Heart right ventricle (tissue), 16 donors: ENCODE results near the gene SMIM45.

ENCODE experiments used
- ATAC-seq, 8 donors: fragments of 200-7000 bp; cut with Tn5 transposase; one replicate each; pipeline ENCODE4 v1.9.1; 2020; ENCODE audit warnings: mild to moderate bottlenecking in 8 of 8, moderate library complexity in 8 of 8, moderate number of reproducible peaks in 1 of 8
- DNase-seq, 2 donors: peaks; one replicate each; pipeline ENCODE4 v3.0.0-alpha.2; 2020
- H3K27ac ChIP-seq, 10 donors: fragments of 200-600 bp; sonication (generic) in 2 of 10; one replicate each; pipeline versions ENCODE4 v1.5.0 to v1.8.0; 2020 to 2022; ENCODE audit warnings: mild to moderate bottlenecking in 3 of 10
- H3K27me3 ChIP-seq, 7 donors: fragments of 200-600 bp; one replicate each; pipeline ENCODE4 v1.8.0; 2021 to 2022; ENCODE audit warnings: mild to moderate bottlenecking in 2 of 7
- H3K36me3 ChIP-seq, 9 donors: fragments of 200-600 bp; sonication (generic) in 1 of 9; one replicate each; pipeline versions ENCODE4 v1.5.0 to v1.8.0; 2020 to 2022; ENCODE audit warnings: mild to moderate bottlenecking in 2 of 9
- H3K4me1 ChIP-seq, 9 donors: fragments of 200-600 bp; sonication (generic) in 1 of 9; one replicate each; pipeline versions ENCODE4 v1.5.0 to v1.8.0; 2020 to 2022; ENCODE audit warnings: mild to moderate bottlenecking in 4 of 9
- H3K4me3 ChIP-seq, 10 donors: fragments of 200-600 bp; sonication (generic) in 2 of 10; one replicate each; pipeline versions ENCODE4 v1.5.0 to v1.8.0; 2020 to 2022; ENCODE audit warnings: mild to moderate bottlenecking in 7 of 10, moderate library complexity in 2 of 10
- H3K9me3 ChIP-seq, 11 donors: fragments of 200-600 bp in 10 of 11; sonication (generic) in 2 of 11; one replicate each; pipeline versions ENCODE4 v1.5.0 to v1.8.0; 2013 to 2022; ENCODE audit warnings: mild to moderate bottlenecking in 2 of 11, control low read depth in 1 of 11, moderate library complexity in 1 of 11
- WGBS, 2 donors: extraction: QIAGEN DNeasy Blood & Tissue Kit; methylation state at CpG; one replicate each; pipeline ENCODE4 v1.1.7; 2013; ENCODE audit warnings: inconsistent platforms in 1 of 2; 5-methylcytosine and 5-hydroxymethylcytosine counted together
- intact Hi-C, 10 donors: fragments of 100-400 bp; cut with DNase I; formaldehyde crosslinking; loops; one replicate each; pipeline versions ENCODE4 v1.11.1 to v1.14.2; 2022
- TF ChIP-seq, protein P1 (sequence below), 9 donors: fragments of 200-600 bp; sonication (generic) in 2 of 9; IDR thresholded peaks; one replicate each; pipeline versions ENCODE4 v1.5.0 to v1.8.0; 2021 to 2022; ENCODE audit warnings: antibody characterized with exemption in 9 of 9, mild to moderate bottlenecking in 5 of 9, moderate library complexity in 1 of 9
- donor health status: Arrhythmogenic right ventricular cardiomyopathy.
- donor health status: ischemic (EF 13 %, LVEDD 7.1; RV severe dilation, severe dysfunction).
- donor health status: healthy with polysubstance abuse.
- donor health status: DM: no; HTN: yes; CAD: no.
- donor health status: DM: no; HTN: no; CAD: no.
- donor health status: ischemic (EF 25% LVEDD 6.9; RV normal size, moderate dysfunction).
- donor health status: ischemic (EF 25% LVEDD 5.7; RV mildly dilated, moderate dysfunction).
- donor health status: healthy.
- donor health status: DM: yes; HTN: yes; CAD: no.
- donor health status: Ischemic cardiomyopathy.
- donor health status: ischemic (EF 35%, LVEDD 5.7; RV mildly dilated, moderate dysfunction).
- donor health status: nonischemic (EF 11% LVEDD 7.7; RV severe dilation, severe dysfunction).
- donor health status: DM: yes; HTN: yes; CAD: no.
- donor health status: PGD.
- donor health status: ischemic (EF 29% LVEDD 5.4; RV normal size, mild dysfunction).
- donor health status: nonischemic (EF 23%, LVEDD 6.1; RV moderate dilation, normal function).

The SMIM45 gene

DNA sequence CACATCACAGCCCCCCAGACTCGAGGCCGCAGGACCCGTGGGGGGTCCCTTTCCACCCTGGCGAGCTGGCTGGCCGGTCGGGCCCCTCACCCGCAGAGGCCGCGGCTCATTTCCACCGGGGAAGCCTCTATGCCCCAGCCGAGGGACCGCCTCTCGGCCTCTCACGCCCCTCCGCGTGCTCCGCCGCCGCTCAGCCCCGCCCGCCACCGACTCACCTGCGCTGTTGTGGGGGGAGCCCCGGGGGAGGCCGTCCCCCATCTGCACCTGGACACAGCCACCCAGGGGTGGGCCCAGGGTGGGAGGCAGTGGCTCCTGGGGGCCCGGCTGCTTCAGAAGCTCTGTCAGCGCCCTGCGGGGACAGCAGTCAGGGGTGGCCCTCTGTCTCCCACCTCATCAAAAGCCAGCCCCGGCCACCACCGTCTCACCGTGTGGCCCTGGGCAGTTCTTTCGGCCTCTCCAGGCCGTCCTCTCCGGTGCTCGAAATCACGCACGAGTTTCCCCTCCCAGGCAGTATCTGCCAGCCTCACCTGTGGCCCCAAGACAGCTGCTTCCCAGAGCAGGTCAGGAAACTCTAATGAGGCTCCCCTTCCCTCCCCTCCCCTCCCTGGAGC is 40.8 kb upstream of the SMIM45 start:
- H3K36me3 ChIP-seq, result peaks cover 0 to 18% (median 0%) of the 10 kb centered on the region in 9 donors
- TF ChIP-seq, protein P1, sequence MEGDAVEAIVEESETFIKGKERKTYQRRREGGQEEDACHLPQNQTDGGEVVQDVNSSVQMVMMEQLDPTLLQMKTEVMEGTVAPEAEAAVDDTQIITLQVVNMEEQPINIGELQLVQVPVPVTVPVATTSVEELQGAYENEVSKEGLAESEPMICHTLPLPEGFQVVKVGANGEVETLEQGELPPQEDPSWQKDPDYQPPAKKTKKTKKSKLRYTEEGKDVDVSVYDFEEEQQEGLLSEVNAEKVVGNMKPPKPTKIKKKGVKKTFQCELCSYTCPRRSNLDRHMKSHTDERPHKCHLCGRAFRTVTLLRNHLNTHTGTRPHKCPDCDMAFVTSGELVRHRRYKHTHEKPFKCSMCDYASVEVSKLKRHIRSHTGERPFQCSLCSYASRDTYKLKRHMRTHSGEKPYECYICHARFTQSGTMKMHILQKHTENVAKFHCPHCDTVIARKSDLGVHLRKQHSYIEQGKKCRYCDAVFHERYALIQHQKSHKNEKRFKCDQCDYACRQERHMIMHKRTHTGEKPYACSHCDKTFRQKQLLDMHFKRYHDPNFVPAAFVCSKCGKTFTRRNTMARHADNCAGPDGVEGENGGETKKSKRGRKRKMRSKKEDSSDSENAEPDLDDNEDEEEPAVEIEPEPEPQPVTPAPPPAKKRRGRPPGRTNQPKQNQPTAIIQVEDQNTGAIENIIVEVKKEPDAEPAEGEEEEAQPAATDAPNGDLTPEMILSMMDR (IDR thresholded peaks at IDR 0.05), result no peak
- 25 to 30% methylated on average over 37 of the region's 37 CpGs for WGBS, 2 donors
- intact Hi-C loops, result no loop called here
- H3K27me3 ChIP-seq, result peaks cover 28 to 72% (median 60%) of the 10 kb centered on the region in 7 donors
- peak overlapping the region in 8 of 10 donors; percentile 26 to 53 (median 38) for H3K4me3 ChIP-seq
- H3K4me1 ChIP-seq, result peaks cover 9 to 39% (median 23%) of the 10 kb centered on the region in 9 donors
- H3K9me3 ChIP-seq, result no peaks in the 10 kb centered on the region
- H3K27ac ChIP-seq, result peak overlapping the region in 2 of 10 donors; percentile 13 to 43
- DNase-seq (no peak), ATAC-seq (peak in 1 of 8 donors; percentile 21)

DNA sequence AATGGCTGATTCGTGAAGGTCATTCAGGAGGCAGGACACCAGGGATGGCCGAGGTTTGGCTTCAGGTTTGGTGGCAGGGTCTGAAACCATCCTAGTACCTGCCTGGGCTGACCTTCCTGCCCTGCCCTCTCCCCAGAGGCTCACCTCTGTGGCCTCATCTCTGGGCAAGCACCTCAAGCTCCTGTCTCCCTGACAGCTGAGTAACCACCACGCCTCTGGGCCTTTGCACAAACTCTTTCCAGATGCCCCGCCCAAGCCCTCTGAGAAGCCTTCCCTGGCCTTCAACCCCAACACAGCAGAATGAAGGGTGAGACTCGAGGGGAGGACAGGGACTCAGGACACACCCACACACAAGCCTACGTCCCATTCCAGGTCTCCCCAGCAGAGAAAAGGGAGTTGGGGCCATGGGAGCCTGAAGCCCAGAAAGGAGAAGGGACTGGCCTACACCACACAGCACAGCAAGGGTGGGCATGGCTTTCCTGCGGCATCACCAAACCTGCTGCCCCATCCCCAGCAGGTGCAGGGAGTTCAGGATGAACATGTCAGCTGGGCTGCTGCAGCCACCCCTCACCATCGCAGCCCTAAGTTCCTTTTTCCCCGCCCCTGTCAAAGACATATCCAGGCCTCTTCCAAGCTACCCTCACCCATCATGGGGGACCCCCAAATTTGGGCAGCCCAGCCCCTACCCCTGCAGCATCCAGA is 39.5 kb upstream of the SMIM45 start:
- Histone ChIP-seq H3K9me3 (no peaks in the 10 kb centered on the region), H3K27me3 (peaks cover 29 to 86% (median 74%) of the 10 kb centered on the region in 7 donors), H3K36me3 (peaks cover 0 to 5% (median 0%) of the 10 kb centered on the region in 9 donors), H3K4me1 (peaks cover 9 to 40% (median 24%) of the 10 kb centered on the region in 9 donors), H3K4me3 (no peak overlapping the region), H3K27ac (no peak overlapping the region)
- ATAC-seq (no peak), DNase-seq (no peak)
- TF ChIP-seq, protein P1 (IDR thresholded peaks at IDR 0.05), result no peak
- WGBS, 2 donors, result 83 to 84% methylated on average over 9 of the region's 9 CpGs
- intact Hi-C loops, result no loop called here

GRCh38 chr22:41913040-41913719 is 38.8 kb upstream of the SMIM45 start:
- 75 to 76% methylated on average over 11 of the region's 11 CpGs for WGBS, 2 donors
- DNase-seq (no peak), ATAC-seq (no peak)
- intact Hi-C loops, result no loop called here
- Histone ChIP-seq H3K27ac (no peak overlapping the region), H3K4me3 (no peak overlapping the region), H3K9me3 (no peaks in the 10 kb centered on the region), H3K36me3 (no peaks in the 10 kb centered on the region), H3K27me3 (peaks cover 29 to 92% (median 80%) of the 10 kb centered on the region in 7 donors), H3K4me1 (peaks cover 15 to 44% (median 31%) of the 10 kb centered on the region in 9 donors)
- TF ChIP-seq, protein P1 (IDR thresholded peaks at IDR 0.05), result no peak

- Histone ChIP-seq H3K4me3 (no peak overlapping the region), H3K4me1 (peaks cover 17 to 43% (median 35%) of the 10 kb centered on the region in 9 donors), H3K27ac (no peak overlapping the region), H3K27me3 (peaks cover 29 to 97% (median 87%) of the 10 kb centered on the region in 7 donors), H3K9me3 (no peaks in the 10 kb centered on the region), H3K36me3 (no peaks in the 10 kb centered on the region)
- WGBS, 2 donors, result 7 to 8% methylated on average over 54 to 79 of the region's 79 CpGs
- intact Hi-C loops, result no loop called here
- DNase-seq (no peak), ATAC-seq (no peak)
- TF ChIP-seq, protein P1 (IDR thresholded peaks at IDR 0.05), result no peak
Observed at GRCh38 chr22:41913842-41914534, 38.0 kb upstream of the SMIM45 start.
